HG02870 (cell line): Measurements from ENCODE around the gene USH2A.
A peak's percentile ranks its signal among the peaks of the same experiment; 100 is the strongest.

ENCODE experiments used
- ATAC-seq: cut with Tn5 transposase; IDR thresholded peaks from one replicate; pipeline ENCODE4 v1.9.1; 2021; ENCODE audit warnings: mild to moderate bottlenecking, moderate library complexity; ENCODE audit not compliant: unreplicated experiment

Gene USH2A

GRCh38 chr1:216142921-216143320 is 280.3 kb downstream of the USH2A start:
- ATAC-seq, result no peak

- no peak for ATAC-seq
Observed at GRCh38 chr1:216140730-216141524, 282.3 kb downstream of the USH2A start.

DNA sequence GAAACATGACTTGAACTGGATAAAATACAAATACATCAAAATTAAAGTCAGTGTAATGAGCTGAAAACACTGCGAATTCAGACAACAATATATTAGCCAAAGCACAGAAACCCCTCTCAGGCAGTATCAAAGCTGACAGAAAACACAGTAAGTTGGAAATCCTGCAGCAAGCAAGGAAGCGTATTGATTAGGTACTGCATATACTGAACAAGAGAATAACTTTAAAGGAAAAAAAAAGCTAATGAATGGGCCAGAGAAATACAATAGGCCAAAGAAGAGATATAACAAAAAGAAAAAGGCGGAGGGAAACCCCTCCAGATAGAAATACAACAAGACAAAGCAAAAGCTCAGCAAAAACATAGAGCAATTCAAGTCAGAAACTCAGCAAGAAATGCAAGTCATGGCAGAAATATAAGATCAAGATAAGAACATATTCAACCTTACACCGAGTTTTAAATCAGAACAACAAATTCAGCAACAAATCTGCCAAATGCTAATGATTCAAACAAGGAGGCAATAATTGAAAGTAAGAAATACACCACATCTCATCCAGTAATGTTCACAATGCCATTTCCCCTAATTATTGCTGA is 299.0 kb downstream of the USH2A start:
- no peak for ATAC-seq

GRCh38 chr1:216123446-216124191 is 299.6 kb downstream of the USH2A start:
- ATAC-seq, result no peak

- ATAC-seq, result peak; percentile 80
Observed at GRCh38 chr1:216119600-216119999, 303.6 kb downstream of the USH2A start.

DNA sequence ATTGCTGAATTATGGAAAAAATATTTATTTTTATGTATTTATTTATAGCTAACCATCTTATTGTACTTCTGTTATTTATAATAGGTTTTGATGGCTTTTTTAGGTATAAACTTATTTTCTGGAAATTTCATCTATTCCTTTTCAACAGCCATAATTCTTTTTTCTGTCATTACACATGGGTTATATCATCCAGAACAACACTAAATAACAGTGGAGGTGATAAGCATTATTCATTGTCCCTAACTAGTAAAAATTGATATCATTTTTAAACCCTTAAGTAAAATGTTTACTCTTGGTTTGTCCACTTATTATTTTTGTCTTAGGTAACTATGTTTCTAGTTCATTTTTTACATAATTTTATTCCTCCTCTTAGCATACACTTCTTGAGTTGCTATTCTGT is 309.1 kb downstream of the USH2A start:
- no peak for ATAC-seq

GRCh38 chr1:216113181-216113580 is 310.1 kb downstream of the USH2A start:
- no peak for ATAC-seq

- no peak for ATAC-seq
Observed at GRCh38 chr1:216111842-216112241, 311.4 kb downstream of the USH2A start.

GRCh38 chr1:216095400-216095799 is 327.8 kb downstream of the USH2A start:
- ATAC-seq, result no peak

- ATAC-seq, result no peak
Observed at GRCh38 chr1:216090556-216090955, 332.7 kb downstream of the USH2A start.

DNA sequence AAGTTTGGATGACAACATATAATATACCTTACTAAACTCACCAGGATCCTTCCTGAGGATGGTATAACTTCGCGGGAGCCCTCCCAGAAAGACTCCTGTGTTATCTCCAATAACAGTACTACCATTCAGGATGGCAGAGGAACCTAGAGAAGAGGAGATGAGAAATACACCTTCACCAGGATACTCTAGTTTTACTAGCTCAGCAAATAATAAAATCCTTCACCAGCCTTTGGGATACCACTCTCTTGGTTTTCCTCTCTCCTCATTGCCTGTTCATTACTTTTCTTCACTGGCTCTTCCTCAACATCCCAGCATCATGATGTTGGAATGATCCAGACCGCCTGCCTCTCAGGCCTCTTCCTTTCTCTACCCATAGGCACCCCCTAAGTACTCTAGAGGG is 336.6 kb downstream of the USH2A start:
- no peak for ATAC-seq

DNA sequence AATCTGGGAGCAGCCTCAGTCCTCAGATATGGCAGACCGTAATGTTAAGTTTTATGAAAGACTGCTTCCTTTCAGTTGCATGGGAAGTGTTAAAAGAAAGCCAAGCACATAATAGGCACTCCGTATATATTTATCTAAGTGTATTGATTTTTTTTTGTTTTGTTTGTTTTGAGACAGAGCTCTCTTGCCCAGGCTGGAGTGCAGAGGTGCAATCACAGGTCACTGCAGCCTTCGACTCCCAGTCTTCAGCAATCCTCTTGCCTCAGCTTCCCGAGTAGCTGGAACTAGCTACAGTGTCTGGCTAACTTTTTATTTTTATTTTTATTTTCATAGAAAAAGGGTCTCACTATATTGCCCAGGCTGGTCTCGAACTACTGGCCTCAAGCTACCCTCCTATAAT is 341.8 kb downstream of the USH2A start:
- no peak for ATAC-seq

DNA sequence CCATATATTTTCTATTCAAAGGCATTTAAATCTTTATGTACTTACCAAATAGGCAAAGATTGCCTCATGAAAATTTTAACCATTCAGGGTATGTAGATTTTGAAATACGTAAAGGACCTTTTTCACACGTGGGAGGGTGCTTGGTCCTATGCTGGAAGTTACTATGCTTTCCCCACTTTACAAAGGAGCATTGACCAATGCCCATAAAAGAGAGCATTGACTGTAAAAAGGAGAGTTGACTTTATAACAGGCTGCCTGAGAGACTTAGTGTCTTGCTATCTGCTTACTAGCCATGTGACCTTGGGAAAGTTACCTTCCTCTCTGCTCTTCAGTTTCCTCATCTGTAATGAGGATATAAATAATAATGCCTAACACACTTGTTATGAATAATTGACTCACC is 346.5 kb downstream of the USH2A start:
- no peak for ATAC-seq

DNA sequence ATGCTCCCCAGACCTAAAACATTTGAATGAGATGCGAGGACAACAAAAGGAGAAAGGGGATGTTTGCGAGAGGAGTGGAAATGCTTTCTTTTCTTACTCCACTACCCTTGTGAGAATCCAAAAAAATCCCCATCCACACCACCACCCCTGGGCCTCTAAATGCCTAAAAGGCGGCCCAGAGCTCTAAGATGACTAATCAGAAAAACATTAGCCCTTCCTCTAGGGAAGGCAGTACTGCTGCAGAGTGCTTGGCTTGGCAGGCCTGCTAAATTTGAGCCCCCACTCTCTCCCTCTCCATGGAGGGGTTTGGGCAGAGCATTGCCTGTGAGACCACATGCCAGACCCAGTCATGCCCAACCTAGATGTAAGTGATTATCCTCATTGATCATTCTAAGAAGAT is 347.9 kb downstream of the USH2A start:
- no peak for ATAC-seq

GRCh38 chr1:216073793-216074595 is 349.3 kb downstream of the USH2A start:
- no peak for ATAC-seq

DNA sequence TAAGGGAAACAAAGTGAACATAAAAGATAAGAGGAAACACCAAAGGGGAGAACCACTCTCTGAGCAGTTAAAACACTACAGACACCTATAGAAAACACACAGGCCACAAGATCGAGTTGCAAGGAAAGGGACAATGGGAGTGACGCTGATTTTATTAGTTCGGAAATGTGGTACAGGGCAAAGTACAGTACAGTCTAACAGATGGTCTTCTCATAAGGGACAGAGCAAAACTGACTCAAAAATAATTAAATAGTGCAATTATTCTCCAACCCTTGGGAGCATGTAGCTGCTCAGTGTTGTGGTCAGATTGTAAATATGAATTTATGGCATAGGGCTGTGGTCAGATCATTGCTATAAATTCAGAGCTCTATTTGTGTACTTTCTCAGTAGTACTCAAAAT is 352.0 kb downstream of the USH2A start:
- no peak for ATAC-seq

DNA sequence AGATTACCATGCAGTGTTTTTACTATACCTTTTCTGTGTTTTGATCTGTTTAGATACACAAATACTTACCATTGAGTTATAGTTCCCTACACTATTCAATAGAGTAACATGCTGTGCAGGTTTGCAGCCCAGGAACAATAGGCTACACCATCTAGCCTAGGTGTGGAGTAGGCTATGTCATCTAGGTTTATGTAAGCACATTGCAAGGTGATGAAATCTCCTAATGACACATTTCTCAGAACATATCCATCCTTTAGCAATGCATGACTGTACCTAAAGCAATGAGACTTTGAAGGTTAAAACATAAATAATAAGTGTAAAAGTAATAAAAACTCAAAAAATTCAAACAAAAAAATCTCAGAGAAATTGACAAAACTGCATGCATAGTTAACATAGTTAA is 358.6 kb downstream of the USH2A start:
- no peak for ATAC-seq

- no peak for ATAC-seq
Observed at GRCh38 chr1:216057947-216058346, 365.3 kb downstream of the USH2A start.

DNA sequence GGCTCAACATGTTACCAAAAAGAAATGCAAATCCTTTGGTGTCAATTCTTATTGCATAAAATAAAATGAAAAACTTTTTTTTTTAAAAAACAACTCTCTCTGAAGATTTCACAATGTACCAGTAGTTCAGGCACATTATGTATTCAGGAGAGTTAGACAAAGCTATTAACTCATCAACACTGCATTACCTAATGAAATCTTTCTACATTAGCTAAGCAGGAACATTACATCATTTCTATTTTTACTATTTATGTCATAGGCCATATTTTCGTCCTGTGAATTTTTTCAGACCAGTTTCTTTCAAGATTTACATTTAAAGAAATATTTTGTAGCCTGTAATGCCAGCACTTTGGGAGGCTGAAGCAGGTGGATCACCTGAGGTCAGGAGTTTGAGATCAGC is 366.2 kb downstream of the USH2A start:
- ATAC-seq, result no peak

- ATAC-seq, result no peak
Observed at GRCh38 chr1:216055004-216055403, 368.2 kb downstream of the USH2A start.

DNA sequence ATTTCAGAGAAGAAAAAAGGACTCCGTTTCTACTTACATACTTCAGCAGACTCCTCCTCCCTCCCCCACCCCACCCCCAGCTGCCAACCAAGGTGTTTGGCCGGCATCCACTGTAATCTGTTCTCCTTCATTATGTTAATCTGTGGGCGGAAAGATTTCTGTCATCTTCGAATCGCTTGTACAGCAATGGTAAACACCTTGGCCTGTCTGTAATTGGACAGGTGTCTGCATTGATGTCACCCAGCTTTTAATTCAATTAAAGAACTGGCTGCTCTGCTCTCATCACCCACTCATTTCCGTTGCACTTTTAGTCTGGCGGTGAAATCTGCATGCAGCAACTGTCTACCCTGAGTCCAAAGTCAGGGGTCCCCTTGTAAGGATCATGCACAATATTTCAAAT is 368.6 kb downstream of the USH2A start:
- no peak for ATAC-seq
